IPS-18c (cell line): ENCODE results near the gene BCAR3.

Source experiments
- H3K4me3 ChIP-seq: 2 replicates; pipeline ENCODE4 v1.7.0; 2013; ENCODE audit warnings: low read depth, mild to moderate bottlenecking, low read length, moderate library complexity; ENCODE audit not compliant: insufficient read depth
- H3K9me3 ChIP-seq: one replicate; pipeline ENCODE4 v1.6.1; 2013; ENCODE audit warnings: mild to moderate bottlenecking, low read length, moderate library complexity; ENCODE audit not compliant: control insufficient read depth, insufficient read depth

BCAR3 gene

GRCh38 chr1:93532780-93533378, 148.8 kb downstream of the BCAR3 start:
- Histone ChIP-seq H3K9me3 (no peaks in the 10 kb centered on the region), H3K4me3 (no peak overlapping the region)

GRCh38 chr1:93531193-93531592, 150.4 kb downstream of the BCAR3 start:
- Histone ChIP-seq H3K4me3 (no peak overlapping the region), H3K9me3 (no peaks in the 10 kb centered on the region)

GRCh38 chr1:93528412-93528811, 153.2 kb downstream of the BCAR3 start:
- H3K9me3 ChIP-seq, result no peaks in the 10 kb centered on the region
- H3K4me3 ChIP-seq, result no peak overlapping the region

GRCh38 chr1:93526431-93526830, 155.2 kb downstream of the BCAR3 start:
- H3K9me3 ChIP-seq, result no peaks in the 10 kb centered on the region
- H3K4me3 ChIP-seq, result no peak overlapping the region

- H3K4me3 ChIP-seq, result no peak overlapping the region
- H3K9me3 ChIP-seq, result no peaks in the 10 kb centered on the region
Measured at GRCh38 chr1:93525431-93525830, 156.2 kb downstream of the BCAR3 start.

GRCh38 chr1:93522721-93523120, 158.9 kb downstream of the BCAR3 start:
- Histone ChIP-seq H3K9me3 (no peaks in the 10 kb centered on the region), H3K4me3 (no peak overlapping the region)

- no peak overlapping the region for H3K4me3 ChIP-seq
- no peaks in the 10 kb centered on the region for H3K9me3 ChIP-seq
Measured at GRCh38 chr1:93521618-93522017, 160.0 kb downstream of the BCAR3 start.

- Histone ChIP-seq H3K9me3 (no peaks in the 10 kb centered on the region), H3K4me3 (no peak overlapping the region)
Measured at GRCh38 chr1:93519199-93519829, 162.3 kb downstream of the BCAR3 start.

GRCh38 chr1:93518516-93518915, 163.1 kb downstream of the BCAR3 start:
- H3K4me3 ChIP-seq, result no peak overlapping the region

GRCh38 chr1:93516164-93516563, 165.5 kb downstream of the BCAR3 start:
- no peaks in the 10 kb centered on the region for H3K9me3 ChIP-seq
- no peak overlapping the region for H3K4me3 ChIP-seq

More at GRCh38 chr1:93518516-93518915, 163.1 kb downstream of the BCAR3 start:
- no peaks in the 10 kb centered on the region for H3K9me3 ChIP-seq
